HG03103 (cell line): ENCODE data around the gene CCDC33.

Source experiments
- ATAC-seq: cut with Tn5 transposase; IDR thresholded peaks from one replicate; pipeline ENCODE4 v1.9.1; 2021; ENCODE audit warnings: low read depth; ENCODE audit not compliant: unreplicated experiment

The CCDC33 gene

DNA sequence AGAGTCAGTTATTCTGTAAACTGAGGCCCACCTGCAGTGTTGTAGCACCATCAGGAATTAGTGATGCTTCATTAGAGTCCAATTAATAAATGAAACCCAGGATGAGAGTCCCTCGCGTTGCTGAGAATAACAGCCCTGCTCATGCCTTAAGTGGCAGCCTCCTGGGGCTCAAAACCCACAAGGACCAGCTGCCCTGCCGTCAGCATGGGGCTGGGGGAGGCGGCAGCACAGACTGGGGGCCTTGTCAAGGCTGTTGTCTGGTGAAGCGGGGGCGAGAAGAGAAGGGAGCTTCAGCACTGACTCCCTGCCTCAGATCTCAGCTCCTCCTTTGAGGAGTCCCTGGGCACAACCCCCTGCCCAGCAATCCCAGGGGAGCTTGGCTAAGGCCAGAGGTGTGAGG, 21.0 kb downstream of the CCDC33 start:
- no peak for ATAC-seq

DNA sequence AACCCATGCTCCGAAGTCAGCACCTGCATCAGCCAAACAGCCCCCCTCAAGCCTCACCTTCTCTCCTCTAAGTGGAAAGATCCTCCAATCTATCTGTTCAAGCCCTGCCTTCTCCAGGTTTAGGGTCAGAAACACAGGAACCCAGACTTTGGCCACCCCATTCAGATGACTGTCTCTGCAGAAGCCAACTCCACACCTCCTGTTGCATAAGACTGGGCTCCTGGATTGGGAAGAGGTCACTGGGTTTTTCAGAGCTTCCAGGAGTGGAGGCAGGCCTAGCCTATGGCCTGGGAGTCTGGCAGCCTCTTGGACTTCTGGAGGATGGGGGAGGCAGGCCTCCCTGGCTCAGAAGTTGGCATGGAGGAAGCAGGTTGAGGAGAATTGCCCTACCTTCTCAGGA, 21.5 kb downstream of the CCDC33 start:
- ATAC-seq = no peak

DNA sequence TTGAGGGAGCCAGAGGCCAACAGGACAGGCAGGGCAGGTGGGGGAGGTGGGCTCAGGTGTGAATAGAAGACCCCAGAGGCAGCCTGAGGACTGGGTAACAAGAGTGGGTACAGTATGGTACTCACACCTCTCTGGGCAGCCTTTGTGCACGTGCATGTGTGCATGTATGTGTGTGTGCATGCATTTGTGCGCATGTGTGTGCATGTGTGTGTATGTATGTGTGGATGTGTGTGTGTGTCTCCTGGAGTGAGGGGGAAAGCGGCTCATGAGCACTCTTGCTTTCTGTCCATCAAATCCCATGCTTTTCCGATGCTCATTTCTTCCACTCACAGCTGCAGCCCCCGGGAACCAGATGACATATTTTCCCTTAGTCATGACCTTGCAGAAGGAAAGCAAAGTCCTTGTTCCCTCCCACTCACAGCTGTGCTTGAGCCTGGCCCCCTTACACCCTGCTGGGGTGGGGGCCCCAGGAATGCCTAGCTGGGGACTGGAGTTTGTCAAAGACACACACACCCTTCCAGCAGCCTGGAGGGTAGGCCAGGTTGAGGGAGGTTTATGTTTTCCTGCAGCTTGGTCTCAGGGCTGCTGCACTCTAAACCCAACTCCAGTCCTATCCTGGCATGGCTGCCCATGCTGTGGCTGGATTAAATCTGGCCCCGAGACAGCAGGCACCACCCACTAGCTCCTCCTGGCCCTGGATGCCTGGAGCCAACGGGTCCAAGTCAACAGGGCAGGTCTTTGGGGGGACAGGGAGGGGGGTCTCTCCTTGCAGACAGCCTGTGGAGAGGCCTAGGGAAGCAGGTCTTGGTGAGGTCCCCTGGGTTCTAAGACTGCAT, 22.5 kb downstream of the CCDC33 start:
- ATAC-seq = no peak

DNA sequence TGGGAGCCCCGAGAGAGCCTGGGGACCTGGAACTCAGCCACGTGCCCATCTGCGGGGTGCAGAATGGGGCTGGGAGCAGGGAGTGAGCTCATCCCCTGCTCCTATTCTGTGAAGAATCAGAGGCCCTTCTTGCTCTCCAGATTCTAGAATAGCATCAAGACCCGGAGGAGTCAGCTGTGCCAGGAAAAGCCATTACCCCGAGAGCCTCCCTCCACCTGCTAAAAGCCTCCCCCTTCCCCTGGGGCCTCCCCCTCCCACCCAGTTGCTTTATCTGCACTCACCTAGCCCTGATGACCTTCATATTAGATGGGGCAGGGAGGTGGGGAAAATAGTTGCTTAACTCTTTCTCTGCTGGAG, 23.1 kb downstream of the CCDC33 start:
- no peak for ATAC-seq

DNA sequence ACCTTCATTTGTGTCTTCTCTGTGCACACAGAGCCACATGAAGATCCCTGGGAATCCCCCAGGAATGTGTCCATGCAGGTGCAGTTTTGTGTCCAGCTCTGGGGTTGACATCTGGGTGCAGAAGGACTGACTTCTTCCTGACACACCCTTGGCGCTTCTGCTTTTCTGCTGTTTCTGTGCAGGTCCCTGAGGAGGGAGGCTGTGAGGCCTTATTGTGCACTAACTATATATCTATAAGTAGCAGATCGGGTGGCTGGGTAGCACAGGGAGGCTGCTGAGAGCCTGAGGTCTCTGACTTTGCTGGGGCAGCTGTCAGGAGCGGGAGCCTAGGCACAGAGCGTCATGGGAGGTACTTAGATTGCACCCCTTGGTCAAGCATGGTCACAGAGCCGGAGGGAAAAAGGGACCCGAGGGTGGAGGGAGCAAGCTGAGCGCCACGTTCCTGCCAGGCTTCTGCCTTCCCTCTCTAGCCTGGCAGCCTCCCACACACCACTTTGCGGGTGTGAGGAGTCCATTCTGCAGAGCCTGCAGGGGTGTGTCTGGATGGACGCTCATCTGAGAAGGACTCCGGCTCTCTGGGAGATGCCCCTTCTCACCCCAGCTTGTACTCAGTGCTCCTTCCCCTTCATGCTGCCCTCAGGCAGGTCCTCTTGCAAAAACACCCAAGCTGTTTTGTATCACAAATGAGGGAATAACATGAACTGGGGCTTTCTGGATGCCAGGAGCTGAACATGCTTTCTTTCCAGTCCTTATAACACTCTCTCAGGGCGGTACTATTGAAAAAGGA, 23.9 kb downstream of the CCDC33 start:
- ATAC-seq = no peak

DNA sequence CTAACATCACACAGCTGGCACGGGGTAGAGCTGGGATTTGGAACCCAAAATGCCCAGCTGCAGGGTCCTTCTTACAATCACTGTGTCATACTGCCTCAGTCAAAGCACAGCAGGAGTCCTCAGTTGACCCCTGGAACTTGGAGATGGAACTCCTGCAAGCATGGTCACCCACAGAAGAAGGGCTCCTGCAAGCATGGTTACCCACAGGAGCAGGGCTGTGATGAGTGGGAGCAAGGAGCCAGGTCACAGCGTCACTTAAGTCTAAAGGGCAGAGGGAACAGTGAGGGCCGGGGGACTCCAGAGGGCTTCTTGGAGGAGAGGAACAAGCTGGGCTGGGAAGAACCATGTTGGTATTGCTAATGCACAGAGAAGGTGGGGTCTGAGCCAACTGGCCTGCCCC, 24.9 kb downstream of the CCDC33 start:
- no peak for ATAC-seq

DNA sequence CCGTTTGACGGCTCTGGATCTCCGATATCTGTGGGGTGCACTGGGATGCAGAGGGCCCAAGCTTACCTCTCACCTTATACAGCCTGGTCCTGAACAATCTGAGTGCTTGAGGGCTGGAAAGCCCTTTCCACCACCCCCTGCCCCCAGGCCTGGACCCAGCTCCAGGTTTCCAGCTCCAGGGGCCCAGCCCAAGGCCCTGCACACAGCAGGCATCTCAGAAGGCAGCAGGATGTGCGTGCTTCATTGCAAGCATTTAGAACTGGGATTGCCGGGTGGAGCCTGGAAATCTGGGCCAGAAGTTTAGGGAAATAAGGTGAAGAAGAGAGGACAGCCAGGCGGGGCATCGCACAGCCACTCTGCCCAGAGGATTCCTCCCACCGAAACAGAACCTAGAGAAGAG, 25.6 kb downstream of the CCDC33 start:
- no peak for ATAC-seq

DNA sequence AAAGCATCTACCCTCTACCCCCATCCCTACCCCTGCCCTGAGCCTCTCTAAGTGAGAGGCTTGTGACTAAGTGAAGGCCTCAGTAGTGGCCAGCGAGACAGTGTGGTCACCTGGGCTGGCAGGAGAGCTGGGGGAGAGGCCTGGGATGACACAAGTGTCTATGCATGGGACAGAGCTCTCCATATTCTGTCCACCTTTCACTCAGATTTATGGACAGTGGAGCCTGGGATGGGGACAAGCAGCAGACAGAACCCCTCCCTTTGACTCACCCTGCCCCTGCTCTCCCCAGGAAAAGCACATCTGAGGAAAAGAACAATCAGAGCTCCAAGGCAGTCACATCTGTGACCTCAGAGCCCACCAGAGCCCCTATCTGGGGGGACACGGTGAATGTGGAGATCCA, 26.0 kb downstream of the CCDC33 start:
- ATAC-seq = no peak

DNA sequence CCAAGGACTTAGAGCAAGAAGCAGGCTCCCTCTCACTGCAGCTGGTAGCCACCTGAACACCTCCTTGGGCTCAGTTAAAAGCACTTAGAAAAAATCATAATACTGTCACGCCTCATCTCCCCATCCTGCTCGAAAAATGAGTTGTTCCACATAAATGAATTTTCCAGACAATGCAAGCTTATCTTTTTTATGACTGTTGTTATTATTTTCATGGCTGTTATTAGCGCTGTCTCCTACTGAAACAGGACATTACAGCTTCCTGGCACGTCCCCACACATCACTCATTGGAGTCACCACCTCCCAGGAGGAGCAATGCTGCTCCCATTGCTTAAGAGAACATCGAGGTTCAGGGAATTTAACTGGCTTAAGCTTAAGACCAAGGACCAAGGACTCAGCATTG, 26.5 kb downstream of the CCDC33 start:
- no peak for ATAC-seq

DNA sequence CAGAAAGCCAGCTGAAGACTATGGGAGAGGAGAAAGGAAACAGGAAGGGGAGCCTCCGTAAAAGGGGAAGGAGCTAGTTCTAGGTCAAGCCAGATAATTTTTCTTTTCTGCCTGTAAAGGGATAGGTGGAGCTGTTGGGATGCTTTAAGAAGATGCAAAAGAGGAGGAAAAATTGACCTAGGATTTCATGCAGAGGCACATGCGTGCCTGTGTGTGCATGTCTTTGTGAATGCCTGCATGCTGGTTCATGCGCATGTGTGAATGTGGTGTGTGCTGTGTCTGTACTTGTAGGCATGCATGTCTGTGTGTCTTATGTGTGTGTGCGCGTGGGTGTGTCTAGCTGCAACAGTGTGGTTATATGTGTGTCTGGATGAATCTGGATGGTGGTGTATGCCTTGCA, 27.3 kb downstream of the CCDC33 start:
- ATAC-seq = no peak

DNA sequence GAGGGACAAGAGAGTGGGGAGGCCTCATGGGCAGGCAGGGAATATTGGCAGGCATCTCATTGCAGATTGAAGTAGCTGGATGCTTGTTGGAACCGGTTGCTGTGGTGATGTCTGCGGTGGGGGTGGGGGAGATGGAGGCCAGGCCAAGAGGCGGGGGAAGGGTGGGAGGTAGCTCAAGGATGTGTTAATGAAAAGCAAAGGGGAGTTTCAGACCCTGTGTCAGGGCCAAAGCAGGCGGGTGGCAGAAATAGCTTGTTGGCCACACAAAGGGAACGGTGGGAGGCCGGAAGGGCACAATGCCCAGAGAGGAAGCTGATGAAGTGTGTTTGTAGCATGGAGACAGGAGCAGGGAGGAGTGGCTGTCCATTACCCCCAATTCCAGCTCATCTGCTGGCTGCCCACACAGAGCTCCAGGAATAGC, 28.0 kb downstream of the CCDC33 start:
- ATAC-seq = no peak

DNA sequence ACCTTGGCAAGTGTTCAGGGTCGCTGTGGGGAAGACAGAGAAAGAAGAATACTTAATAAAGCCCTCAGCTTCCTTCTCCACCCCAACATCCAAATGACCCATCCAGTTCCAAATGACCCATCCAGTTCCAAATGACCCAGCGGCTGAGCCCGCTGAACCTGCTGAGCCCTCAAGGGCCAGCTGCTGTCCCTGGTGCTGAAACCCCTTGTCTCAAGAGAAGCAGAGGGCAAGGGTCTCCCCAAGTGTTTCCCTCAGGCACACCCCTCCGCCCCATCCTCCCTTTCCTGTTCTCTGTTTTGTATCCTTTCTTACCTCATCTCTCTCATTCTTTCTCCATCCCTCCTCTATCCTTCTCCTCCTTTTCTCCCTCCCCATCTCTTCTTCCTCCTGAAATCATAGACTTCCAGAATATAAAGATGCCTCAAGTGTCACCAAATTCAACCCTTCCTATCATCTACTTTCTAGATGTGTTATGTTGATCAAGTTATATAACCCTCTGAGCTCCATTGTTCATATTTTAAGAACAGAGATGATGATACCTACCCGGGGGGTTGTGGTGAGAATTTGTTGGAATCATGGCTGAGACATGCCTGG, 29.0 kb downstream of the CCDC33 start:
- no peak for ATAC-seq

DNA sequence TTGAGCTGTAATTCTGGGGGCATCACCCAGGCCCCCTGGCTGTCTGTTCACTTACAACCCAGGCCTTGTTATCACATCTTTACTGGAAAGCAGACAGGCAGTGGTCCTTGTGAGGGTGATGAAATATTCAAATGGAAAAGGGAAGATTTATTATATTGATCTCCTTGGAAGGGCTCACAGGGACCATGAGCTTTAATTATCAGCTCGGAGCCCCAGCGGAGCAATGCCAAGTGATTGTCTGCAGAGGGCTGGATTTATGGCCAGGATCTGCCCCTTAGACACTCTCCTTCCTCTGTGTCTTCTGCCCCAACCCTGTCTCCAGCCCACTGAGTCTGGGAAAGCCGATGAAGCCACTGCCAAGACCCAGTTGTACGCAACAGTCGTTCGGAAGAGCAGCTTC, 31.9 kb downstream of the CCDC33 start:
- no peak for ATAC-seq

DNA sequence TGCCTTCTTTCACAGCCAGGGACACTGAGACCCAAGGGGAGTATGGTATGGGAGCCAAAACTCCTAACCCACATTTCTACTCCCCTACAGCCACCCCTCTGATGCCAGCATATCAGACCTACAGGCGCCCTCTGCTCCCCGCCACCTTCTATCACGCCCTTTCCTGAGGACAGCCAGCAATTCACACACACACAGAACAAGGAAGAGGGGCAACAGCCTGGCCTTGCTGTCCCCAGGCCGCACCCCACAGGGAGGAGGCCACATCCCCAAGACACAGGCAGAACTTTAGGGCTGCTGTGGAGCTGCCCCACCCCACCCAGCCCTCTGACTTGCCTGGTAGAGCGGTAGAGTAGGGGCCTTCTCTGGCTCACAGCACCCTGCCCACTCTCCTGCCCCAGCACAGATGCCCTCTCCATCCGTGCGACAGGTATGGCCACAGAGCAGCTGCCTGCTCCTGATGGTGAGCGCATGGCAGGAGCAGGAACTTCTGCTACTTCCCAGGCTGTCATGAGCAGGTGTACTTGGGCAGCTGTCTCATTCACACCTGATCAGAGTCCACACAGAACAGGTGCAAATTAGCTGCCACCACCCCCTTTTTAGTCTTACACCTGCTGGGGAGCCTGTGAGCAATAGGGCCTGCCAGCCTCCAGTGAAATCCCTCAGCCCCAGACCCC, 33.4 kb downstream of the CCDC33 start:
- ATAC-seq = no peak

DNA sequence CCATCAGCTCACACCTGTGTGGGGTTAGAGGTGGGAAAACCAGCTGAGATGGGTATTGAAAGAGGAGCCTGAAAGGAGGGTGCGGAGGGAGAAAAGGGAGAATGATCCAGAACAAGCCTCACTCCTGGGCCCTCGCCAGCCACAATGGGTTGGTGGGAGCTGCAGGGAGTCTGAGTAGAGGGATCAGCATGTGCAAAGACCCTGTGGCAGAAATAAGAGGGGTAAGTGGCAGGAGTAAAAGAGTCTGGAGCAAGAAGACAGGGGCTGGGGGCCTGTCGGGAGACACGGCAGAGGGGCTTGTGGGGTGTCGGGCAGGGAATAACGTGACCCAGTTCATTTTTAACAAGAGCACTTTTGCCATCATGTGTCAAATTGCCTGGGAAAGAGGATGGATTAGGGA, 34.0 kb downstream of the CCDC33 start:
- ATAC-seq = no peak

DNA sequence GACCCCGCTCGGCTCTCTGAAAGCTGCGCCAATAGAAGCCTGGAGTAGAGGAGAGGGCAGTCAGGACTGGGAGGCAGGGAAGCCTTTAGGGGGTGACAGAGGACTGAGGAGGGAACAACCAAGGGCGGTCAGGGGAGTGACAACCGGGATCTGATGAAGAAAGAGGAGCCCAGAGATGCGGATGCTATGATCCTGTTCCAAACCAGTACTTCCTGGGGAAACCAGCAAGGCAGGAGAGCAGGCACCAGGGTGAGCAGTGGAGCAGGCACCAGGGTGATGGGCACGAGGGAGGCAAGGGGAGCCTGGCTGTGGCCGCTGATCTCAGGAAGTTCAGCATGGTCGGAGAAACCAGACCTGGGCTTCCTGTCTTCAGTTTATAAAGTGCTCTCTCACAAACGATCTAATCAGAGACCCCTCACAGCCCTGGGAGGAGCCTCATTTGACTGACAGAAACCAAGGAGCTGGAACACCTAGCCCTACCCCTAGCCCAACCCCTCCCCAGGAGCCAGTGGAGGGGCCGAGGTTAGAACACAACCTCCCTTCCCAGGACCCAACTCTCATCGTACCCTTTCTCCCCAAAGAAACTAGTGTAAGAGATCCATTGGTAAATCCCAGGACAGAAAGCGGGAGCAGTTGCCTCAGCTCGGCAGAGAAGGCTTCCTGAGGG, 34.9 kb downstream of the CCDC33 start:
- no peak for ATAC-seq

DNA sequence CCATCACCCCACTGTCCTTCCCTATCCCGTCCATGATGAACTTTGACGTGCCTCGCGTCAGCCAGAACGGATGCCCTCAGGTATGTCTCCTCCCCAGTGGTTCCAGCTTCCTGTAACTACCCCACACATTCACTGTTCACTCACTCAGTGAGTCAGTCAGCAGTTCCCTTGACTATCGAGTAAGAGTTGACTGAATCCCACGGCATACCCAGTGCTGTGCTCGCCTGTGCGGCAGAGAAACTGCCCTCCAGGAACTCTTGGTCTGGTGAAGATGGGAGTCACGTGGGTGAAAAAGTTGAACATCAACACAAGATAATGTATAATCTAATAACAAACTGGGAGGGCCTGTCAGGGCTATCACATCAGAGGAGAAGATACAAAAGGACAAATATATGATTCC, 36.7 kb downstream of the CCDC33 start:
- no peak for ATAC-seq

DNA sequence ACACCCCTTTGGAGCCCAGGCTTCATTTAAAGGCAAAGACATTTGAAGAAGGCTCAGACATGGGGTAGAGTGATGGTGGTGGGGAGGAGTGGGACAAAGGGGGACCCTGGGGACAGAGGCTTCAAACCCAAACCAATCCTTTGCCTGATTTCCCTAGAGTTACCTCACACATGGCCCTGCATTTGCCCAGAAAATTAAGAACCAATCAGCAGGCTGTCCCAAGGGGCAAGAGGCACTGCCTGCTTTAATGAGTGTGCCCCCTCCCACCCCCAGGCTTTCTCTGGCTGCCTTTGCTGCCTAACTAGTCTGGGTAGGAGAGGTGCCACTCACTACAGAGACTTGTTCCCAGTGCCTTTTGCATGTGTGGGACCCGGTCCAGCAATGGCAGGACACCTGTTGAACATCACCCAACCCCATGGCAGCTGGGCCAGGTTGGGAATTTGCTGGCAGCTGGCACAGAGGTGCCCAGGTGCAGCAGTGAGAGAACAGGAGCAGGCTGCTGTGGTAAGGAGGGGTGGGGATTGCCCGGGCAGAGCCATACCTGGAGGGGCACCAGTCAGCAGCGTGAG, 38.4 kb downstream of the CCDC33 start:
- ATAC-seq = no peak

DNA sequence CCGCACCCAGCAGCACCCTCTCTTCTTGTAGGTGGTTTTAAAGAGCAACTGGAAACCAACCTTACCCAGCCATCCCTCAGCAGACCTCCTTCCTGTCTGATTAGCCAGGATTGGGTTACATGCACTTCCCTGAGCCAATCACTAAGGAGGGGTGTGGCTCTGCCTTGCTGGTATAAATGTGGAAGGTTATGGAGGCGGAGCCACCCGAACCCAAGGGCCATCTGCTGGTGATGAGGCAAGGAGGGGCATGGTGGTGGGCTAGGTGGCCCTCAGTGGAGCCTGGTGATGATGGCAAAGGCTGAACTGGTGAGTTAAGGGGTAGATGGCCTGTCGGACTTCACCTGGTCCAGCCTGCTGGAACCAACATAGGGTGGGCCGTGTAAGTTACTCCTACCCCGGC, 39.8 kb downstream of the CCDC33 start:
- ATAC-seq = no peak

DNA sequence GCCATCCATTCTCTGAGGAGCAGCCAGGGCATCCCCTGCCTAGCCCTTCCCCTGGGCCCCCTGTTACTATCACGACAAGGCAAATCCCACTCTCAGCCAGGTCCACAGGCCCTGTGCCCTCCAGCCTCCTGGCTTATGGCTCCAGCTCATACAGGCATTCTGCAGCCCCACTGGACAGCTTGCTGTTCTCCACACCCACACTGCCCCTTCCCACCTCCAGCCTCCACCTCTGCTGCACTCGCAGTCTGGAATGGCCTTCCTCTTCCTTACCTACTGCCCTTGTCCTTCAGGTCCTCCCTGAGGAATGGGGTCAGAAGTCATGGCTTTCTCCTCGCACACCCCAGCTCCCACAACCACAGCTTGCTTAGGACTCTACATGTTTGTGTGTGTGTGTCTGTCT, 40.4 kb downstream of the CCDC33 start:
- ATAC-seq = no peak
